ENCODE data around the gene VARS1.
"Not testable (repeated sequence)": the region's sequence is repeated elsewhere in the genome, so short reads cannot be mapped to it uniquely, and the experiment has no call there.

- TF ChIP-seq CTCF (IDR thresholded peaks at IDR 0.05; ENCODE audit: control extremely low read depth in 1 of 3, insufficient read depth in 1 of 3, low read depth in 1 of 3, low read length in 3 of 3); RFX5 (IDR thresholded peaks at IDR 0.05; ENCODE audit: borderline replicate concordance, low read depth, low read length); SIX5 (IDR thresholded peaks at IDR 0.05; ENCODE audit: low read depth, low read length); HDAC2 (IDR thresholded peaks at IDR 0.05; ENCODE audit: borderline replicate concordance in 1 of 2, low read depth in 2 of 2, low read length in 2 of 2); GTF2F1 (IDR thresholded peaks at IDR 0.05; ENCODE audit: borderline replicate concordance, low read depth, low read length); EZH2 (IDR thresholded peaks at IDR 0.05; ENCODE audit: low read depth, low read length, severe bottlenecking); TEAD4 (IDR thresholded peaks at IDR 0.05; ENCODE audit: low read depth, low read length); NRF1 (IDR thresholded peaks at IDR 0.05; ENCODE audit: low read depth, low read length): not testable (repeated sequence)
These were observed 21.8 kb upstream of the VARS1 start for GRCh38 chr6:31817133-31817928.
